ENCODE results near the gene D2HGDH.
"Not testable (repeated sequence)": the region's sequence is repeated elsewhere in the genome, so short reads cannot be mapped to it uniquely, and the experiment has no call there.

Gene D2HGDH

DNA sequence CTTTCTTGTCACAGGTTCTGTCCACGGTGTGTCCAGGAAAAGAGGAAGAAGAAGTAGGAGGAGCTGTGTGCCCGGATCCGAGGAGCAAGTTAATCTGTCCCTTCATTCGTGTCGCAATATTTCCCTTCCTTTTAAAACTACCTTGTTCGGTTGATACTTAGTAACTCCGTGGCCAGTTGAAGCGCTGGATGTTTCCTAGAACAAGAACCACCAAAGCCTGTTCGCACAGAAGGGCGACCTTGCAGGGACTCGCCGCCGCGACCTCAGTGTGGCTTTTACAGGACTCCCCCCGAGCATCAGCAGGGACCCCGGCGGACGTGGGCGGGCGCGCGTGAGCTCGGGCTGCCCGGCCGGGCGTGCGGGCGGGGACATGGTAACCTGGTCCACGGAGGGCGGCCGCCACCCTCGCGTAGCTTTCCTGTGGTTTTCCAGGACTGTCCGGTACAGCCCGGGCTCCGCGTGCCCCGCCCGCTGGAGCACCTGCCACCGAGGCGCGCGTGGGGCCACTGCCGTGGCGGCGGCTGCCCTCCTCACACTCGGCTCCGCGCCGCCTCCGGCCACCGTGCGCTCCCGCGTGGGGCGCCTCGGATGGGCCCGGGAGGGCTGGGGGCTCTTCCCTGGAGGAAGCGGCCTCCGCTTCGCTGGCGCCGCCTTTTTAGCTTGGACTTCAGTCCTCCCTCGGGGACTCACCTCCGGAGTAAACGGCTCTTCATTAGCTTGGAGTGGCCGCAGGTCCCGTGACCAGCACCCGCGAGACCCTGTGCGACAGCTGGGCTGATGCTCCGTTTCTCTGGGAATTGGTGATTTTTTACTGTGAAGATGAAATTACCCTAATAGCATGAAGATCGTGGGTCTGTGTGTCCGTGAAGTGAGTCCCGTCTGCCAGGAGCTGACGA, 9.2 kb upstream of the D2HGDH start:
- DNase-seq (ENCODE audit: low read depth in 3 of 3): no peak

DNA sequence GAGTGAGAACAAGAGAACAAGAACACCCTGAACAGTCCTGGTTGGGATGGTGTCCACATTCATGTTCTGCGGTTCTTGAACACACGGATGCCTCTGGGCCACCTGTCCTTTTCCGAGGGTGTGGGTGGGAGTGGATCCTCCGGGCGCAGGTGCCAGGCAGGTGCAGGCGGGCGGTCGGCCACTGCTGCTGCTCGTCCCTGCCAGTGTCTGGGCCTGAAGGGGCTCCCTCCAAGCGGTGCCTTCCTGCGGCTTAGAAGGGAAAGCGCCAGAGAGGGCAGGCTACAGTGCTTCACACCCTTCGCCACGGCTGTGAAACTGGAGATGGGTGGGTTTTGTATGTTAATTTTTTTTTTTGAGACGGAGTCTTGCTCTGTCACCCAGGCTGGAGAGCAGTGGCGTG, 8.0 kb upstream of the D2HGDH start:
- DNase-seq (ENCODE audit: low read depth in 3 of 3): no peak

DNA sequence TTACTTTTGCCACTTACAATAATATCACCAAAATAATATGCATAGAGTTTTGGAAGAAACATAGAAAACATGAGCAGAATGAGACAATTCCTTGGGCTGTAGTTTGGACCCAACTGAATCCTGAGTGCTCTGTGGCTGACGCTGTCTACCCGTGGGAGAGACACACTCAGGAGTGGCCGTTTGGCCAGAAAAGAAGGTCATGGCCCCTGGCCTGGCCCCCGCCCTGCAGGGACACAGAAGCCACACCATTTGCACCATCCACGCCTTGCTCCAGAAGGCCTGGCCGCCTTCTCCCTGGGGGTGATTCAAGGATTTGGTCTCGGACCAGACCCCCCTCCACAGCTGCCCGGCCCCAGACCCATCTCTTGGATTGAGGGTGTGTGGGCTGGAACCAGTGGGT, 6.4 kb upstream of the D2HGDH start:
- DNase-seq (ENCODE audit: low read depth in 3 of 3): no peak

DNA sequence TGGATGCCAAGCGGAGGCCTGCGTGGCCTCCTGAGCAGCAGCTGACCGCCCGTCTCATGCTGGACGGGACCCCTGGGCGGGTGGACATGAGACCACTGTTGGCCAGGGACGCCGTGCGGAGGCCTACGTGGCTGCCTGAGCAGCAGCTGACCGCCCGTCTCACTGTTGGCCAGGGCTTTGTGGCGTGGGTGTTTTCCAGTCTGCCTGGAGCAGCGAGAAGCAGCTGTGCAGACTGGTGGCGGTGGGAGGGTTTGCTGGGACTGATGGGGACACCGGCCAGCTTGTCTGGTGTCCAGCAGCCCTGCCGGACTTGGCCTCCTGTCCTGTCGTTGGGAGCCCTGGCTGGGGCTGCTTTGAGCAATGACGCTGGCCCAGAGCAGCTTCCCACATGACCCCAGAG, 5.8 kb upstream of the D2HGDH start:
- no peak for DNase-seq (ENCODE audit: low read depth in 3 of 3)

DNA sequence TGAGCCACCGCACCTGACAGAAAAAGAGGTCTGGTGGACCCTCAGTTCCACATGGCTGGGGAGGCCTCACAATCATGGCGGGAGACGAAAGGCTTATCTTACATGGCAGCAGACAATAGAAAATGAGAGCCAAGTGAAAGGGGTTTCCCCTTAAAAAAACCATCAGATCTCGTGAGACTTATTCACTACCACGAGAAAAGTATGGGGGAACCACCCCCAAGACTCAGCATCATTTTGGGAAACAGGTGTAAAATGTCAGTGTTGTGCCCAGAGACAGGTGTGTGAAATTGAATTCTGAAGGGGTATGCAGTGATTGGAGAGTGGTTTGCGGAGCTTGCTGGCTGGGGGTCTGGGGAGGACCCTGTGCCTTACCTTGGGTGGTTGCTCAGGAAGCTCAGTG, 4.6 kb upstream of the D2HGDH start:
- DNase-seq (ENCODE audit: low read depth in 3 of 3): no peak

DNA sequence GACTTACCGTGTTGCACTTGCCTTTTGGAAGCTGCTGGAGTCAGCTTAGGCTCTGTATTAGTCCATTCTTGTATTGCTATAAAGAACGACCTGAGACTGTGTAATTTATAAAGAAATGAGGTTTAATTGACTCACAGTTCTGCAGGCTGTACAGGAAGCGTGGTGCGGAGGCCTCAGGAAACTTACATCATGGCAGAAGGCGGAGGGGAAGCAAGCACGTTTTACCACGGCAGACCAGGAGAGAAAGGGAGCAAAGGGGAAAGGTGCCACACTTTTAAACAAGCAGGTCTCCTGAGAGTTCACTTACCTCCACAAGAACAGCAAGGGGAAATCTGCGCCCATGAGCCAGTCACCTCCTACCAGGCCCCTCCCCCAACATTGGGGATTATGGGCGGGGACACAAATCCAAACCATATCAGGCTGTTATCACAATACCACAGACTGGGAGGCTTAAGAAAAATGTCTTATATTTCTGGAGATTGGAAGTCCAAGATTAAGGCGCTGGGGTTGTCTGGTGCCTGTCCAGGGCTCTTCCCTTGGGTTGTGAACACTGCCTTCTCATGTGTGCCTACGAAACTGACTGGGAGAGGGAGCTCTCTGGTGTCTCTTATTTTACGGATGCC, 3.6 kb upstream of the D2HGDH start:
- no peak for DNase-seq (ENCODE audit: low read depth in 3 of 3)

DNA sequence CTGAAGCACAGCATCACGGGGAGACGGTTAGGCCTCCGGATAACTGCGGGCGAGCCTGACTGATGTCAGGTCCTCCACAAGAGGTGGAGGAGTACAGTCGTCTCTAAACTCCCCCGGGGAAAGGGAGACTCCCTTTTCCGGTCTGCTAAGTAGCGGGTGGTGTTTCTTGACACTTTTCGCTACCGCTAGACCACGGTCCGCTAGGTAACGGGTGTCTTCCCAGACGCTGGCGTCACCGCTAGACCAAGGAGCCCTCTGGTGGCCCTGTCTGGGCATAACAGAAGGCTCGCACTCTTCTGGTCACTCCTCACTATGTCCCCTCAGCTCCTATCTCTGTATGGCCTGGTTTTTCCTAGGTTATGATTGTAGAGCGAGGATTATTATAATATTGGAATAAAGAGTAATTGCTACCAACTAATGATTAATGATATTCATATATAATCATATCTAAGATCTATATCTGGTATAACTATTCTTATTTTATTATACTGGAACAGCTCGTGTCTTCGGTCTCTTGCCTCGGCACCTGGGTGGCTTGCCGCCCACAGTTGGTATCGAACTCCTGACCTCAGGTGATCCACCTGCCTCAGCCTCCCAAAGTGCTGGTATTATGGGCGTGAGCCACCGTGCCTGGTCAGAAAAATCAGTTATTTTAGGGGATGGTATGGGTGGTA, 1.8 kb upstream of the D2HGDH start:
- DNase-seq (ENCODE audit: low read depth in 3 of 3): peak in 1 of 3 experiments; percentile 72

DNA sequence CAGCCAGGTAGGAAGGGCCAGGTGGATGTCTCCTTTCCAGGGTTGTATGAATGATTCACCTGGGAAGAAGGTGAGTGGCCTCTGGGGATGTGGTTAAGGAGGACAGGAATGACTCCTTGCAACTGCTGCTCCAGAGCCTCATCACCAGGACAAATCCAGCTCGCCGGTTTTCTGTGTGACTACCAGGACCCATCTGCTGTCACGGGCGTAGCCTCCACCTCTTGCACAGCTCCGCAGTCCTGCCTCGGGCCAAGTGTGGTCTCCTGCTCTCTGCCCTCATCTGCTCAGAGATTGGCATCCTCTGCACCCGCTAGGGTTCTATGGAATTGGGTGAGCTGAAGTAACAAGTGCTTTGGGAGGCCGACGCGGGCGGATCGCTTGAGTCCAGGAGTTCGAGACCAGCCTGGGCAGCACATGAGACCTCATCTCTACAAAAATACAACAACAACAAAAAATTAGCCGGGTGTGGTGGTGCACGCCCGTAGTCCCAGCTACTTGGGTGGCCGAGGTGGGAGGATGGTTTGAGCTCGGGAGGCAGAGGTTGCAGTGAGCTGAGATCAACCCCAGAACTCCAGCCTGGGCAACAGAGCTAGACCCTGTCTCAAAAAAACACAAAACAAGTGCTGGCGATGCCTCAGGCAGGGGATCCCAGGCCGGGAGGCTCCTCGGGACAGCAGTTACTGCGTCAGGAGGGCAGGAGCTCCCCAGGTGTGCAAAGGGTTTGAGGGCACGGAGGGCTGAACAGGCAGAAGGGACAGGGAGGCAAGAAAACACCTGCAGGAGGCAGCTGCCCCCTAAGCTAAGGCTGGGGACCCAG, 831 bp upstream of the D2HGDH start:
- no peak for DNase-seq (ENCODE audit: low read depth in 3 of 3)

DNA sequence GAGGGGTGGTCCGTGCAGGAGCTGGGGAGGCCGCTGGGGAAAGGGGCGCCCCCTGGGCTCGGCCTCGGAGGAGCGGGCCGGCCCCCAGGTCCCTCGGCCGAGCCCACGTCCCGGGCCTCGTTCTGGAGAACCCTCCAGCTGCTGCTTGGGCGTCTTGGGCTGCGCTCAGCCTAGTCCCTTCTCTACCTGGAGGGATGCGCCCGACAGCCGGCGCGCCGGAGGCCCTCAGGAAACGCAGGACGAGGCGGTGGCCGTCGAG, 293 bp upstream of the D2HGDH start:
- DNase-seq (ENCODE audit: low read depth in 3 of 3): no peak

DNA sequence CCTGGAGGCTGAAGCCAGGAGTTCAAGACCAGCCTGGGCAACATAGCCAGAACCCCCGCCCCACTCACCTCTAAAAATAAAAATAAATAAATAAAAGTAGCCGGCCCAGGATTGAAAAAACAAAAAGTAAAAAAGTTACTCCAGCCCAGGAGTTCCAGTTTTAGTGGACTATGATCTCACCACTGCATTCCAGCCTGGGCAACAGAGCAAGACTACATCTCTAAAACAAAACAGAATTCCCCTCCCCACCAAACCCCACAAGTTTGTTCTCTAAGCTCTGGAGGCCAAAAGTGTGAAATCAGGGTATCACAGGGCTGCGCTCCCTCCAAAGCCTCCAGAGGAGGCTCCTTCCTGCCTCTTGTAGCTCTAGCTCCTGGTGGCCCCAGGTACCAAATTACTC, 1.7 kb downstream of the D2HGDH start:
- DNase-seq (ENCODE audit: low read depth in 3 of 3): no peak

DNA sequence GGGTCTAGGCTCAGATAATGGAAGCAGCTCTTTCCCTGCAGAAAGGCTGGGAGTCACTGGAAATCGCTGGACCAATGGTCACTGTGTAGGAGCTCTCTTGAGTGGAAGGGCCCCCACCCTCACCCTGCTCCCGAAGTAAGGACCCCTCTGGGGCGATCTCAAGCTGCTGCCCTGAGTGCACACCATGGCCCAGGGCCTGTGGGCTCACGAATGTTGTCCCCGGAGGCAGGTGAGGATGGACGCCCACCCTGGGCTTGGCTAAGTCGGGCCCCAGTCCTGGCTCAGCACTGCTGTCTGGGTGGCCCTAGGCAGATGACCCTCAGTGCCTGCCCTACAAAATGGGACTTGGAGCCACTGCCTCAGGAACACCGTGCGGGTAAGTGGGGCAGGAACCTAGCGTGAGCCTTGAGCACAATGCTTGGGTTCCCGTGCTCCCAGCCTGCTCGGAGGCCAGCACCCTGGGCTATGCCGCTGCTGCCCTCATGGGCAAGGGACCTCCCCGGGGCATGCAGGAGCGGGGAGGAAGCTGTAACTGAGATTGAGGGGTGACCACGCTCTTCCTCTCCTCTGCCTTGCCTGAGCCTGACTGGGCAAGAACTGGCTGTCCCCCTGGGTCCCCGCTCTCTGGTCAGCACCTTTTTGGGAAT, 3.7 kb downstream of the D2HGDH start:
- DNase-seq (ENCODE audit: low read depth in 3 of 3): no peak

DNA sequence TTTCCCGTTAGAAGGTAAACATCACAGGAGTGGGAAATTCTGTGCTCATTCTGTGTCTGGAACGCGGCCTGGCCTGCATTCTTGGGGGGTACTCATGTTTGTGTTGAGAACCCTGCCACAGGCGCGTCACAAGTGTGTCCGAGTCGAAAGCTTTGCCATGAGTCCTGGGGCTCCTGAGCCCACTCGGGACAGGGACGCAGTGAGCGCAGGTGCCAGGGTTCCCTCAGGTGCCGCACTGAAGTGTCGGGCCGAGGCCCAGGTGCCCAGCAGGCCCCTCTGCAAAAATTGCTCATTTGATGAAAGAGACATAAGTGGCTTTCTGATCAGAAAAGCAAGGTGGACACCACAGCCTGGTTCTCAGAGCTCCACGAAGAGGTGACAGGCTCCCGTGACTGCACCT, 4.7 kb downstream of the D2HGDH start:
- no peak for DNase-seq (ENCODE audit: low read depth in 3 of 3)

DNA sequence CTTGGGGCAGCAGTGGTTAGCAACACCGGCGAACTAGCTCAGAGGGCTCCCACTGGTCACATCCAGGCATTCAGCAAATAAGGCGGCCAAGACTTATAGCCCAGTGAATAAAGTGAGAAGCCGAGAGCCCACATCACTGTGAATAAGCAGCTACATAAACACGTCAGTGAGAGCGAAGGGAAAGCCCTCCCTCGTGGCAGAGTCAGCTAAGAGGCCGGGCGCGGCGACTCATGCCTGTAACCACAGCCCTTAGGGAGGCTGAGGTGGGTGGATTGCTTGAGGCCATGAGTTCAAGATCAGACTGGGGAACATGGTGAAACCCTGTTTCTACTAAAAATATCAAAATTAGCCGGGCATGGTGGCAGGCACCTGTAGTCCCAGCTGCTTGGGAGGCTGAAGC, 5.2 kb downstream of the D2HGDH start:
- peak in 2 of 3 experiments; percentile 39 to 72 for DNase-seq (ENCODE audit: low read depth in 3 of 3)

DNA sequence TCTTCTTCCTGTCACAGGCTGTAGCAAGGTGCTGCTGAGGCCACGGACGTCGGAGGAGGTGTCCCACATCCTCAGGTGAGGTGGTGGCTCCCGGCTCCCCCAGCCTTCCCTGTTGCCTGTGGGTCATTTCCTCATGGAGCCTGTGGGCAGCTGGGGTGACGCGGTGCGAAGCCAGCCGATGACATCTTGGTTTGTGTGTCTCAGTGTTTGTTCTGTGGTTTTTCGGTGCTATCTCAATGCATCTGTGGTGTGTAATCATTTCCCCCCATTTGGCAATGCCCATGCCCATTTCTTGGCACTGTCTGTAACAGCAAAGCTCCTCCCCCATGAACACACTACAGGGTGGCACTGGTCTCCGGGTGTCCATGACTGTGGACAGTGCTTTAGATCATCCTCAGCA, 6.6 kb downstream of the D2HGDH start:
- peak in 1 of 3 experiments; percentile 32 for DNase-seq (ENCODE audit: low read depth in 3 of 3)

DNA sequence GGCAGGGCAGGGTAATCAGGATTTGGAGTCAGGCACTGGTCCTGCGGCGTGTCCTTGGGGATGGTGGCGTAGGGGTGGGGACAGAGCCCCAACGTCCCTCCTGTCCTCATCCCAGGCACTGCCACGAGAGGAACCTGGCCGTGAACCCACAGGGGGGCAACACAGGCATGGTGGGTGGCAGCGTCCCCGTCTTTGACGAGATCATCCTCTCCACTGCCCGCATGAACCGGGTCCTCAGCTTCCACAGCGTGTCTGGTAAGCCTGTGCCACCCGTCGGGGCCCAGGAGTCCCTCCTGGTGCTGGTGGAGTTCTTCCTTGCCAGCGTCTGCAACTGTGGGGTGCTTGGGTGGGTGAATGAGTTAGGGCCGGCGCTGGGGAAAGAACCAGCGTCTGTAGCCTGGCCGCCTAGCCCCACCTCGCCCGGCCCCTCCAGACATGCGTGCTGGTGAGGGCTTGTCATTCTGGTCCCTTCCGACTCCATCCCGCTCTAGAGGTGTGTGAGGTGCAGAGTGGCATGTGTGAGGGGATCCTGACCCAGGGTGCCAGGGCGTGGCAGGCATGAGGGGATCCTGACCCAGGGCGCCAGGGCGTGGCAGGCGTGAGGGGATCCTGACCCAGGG, 8.0 kb downstream of the D2HGDH start:
- no peak for DNase-seq (ENCODE audit: low read depth in 3 of 3)

DNA sequence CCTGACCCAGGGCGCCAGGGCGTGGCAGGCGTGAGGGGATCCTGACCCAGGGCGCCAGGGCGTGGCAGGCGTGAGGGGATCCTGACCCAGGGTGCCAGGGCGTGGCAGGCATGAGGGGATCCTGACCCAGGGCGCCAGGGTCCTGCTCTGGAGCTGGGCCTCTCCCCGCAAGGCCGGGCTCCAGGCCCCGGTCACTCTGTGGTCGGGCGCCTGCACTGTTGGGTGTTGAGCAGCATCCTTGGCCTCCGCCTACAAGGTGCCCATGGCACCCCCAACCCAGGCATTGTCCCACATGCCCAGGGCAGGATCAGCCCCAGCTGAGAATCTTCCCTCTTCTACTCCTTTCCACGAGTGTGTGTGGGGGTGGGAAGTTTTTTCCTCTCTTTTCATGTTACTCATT, 8.6 kb downstream of the D2HGDH start:
- not testable (repeated sequence) for DNase-seq (ENCODE audit: low read depth in 3 of 3)

DNA sequence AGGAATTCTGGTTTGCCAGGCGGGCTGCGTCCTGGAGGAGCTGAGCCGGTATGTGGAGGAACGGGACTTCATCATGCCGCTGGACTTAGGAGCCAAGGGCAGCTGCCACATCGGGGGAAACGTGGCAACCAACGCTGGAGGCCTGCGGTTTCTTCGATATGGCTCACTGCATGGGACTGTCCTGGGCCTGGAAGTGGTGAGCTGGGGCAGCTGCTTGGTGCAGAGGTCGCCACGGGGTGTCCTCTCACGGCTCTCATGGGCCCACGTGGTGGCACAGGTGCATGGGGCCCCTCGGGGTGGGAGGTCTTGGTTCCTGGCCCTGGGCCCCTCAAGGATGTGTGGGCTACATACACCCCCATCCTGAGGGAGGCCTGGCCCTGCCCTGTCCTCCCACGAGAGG, 9.2 kb downstream of the D2HGDH start:
- no peak for DNase-seq (ENCODE audit: low read depth in 3 of 3)

DNA sequence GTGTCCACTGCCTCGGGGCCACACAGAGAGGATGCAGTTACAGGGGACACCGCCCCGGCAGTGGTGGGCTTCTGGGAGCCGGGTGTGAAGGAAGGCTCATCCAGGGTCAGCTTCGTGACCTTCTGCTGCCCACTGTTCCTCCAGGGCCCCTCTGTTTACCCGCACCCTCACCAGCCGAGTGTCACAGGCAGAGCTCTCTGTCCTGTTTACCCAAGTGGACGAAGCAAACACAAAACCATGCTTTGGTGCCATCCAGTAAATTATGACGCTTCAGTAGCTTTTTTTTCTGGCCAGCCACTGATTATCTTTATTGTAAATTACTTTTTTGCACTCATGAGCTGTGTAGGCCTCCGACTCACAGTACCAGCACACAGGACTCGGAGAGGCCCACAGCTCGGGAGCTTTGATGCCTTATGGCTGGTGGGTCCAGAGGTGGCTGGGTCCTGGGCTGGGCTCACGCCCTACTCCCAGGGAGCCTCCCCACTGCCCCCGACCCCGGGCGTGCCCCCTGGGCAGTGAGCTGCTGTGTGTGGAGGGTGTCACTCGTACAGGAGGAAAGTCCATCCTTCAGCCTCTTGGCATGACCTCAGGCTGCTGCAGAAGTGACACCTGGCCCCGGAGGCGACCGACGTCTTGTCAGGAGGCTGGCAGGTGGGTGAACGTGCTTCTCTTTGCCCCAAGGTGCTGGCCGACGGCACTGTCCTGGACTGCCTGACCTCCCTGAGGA, 9.8 kb downstream of the D2HGDH start:
- DNase-seq (ENCODE audit: low read depth in 3 of 3): no peak

DNA sequence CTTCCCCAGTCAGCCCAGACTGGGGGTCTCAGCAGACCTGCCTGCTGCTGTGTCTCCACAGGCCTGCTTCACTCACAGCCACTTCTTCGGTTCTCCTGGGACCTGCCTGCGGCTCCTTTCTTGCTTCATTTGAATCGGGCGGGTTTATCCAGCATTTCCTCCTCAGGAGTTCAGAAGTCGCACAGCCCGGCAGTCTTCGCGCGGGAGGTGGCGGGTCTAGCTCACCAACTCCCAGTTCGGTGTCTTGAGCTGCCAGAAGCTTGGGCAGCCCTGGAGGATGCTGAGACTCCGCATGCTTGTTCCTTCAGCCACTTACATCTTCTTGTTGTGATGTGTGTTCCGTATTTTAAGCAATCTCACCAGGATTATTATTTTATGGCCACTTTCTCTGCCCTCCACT, 10.8 kb downstream of the D2HGDH start:
- DNase-seq (ENCODE audit: low read depth in 3 of 3): no peak

DNA sequence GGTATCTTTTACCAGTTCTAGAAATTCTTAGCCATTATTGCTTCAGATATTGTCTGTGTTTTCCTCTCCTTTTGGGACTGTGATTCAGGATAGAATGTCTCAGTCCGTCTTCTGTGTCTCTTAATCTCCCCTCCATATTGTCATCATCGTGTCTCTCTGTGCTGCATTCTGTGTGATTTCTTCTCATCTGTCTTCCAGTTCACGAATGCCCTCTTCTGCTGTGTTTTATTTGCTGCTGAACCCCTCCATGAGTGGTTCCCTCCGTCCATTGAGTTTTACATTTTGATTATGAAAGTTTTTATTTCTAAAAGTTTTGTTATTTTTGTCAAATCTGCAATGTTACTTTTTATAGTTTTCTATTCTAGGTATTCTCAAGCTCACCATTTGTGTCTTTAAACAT, 11.7 kb downstream of the D2HGDH start:
- DNase-seq (ENCODE audit: low read depth in 3 of 3): no peak
